Peyer's patch (tissue), 4 donors: ENCODE data around the gene CNGA1.

Experiments used
- POLR2A ChIP-seq, 2 donors: fragments of 450-650 bp; IDR thresholded peaks; one replicate each; pipeline ENCODE4 v1.5.1; 2017; ENCODE audit warnings: antibody characterized with exemption in 2 of 2, mild to moderate bottlenecking in 2 of 2, moderate library complexity in 2 of 2
- TF ChIP-seq, protein P1 (sequence below), 6 experiments: fragments of 450-650 bp in 4 of 6; fragments of 200-600 bp in 2 of 6; sonication (generic) in 1 of 6; IDR thresholded peaks; one replicate each; pipeline ENCODE4 v1.5.1; 2017 to 2019; ENCODE audit warnings: antibody characterized with exemption in 6 of 6, mild to moderate bottlenecking in 3 of 6, moderate library complexity in 1 of 6

DNA sequence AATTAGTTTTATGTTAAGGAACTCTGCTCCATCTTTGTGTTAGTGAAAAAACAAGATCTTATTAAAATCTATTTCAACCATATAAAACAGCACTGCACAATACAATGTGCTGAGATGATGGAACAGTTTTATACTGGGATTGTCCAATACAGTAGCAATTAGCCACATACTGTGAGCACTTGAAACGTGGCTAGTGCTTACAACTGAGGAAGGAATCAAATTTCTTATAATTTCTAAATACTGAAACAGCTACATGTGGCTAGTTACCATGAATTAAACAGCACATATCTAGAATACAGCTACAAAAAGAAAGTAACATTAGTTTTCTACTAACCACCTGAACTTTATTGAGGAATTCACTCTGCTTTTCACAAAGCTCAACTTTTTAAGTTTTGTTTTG, 116.8 kb downstream of the CNGA1 start:
- TF ChIP-seq POLR2A (IDR thresholded peaks at IDR 0.05): no peak
- TF ChIP-seq, protein P1, sequence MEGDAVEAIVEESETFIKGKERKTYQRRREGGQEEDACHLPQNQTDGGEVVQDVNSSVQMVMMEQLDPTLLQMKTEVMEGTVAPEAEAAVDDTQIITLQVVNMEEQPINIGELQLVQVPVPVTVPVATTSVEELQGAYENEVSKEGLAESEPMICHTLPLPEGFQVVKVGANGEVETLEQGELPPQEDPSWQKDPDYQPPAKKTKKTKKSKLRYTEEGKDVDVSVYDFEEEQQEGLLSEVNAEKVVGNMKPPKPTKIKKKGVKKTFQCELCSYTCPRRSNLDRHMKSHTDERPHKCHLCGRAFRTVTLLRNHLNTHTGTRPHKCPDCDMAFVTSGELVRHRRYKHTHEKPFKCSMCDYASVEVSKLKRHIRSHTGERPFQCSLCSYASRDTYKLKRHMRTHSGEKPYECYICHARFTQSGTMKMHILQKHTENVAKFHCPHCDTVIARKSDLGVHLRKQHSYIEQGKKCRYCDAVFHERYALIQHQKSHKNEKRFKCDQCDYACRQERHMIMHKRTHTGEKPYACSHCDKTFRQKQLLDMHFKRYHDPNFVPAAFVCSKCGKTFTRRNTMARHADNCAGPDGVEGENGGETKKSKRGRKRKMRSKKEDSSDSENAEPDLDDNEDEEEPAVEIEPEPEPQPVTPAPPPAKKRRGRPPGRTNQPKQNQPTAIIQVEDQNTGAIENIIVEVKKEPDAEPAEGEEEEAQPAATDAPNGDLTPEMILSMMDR (IDR thresholded peaks at IDR 0.05): no peak
